Upper lobe of right lung (tissue), 1 donor: ENCODE results near the gene SCAPER. TPM values are rescaled to one million over a fixed set of nuclear protein-coding genes. Genes with fewer than 3 reads are reported as not detected.

Source experiments
- ATAC-seq: fragments of 200-7000 bp; cut with Tn5 transposase; one replicate; pipeline ENCODE4 v1.9.1; 2020; ENCODE audit warnings: mild to moderate bottlenecking, moderate library complexity
- DNase-seq: peaks from one replicate; pipeline ENCODE4 v3.0.0-alpha.2; 2020
- H3K27ac ChIP-seq: fragments of 200-600 bp; one replicate; pipeline ENCODE4 v1.8.0; 2022
- H3K27me3 ChIP-seq: fragments of 200-600 bp; one replicate; pipeline ENCODE4 v1.8.0; 2022; ENCODE audit warnings: mild to moderate bottlenecking
- H3K36me3 ChIP-seq: fragments of 200-600 bp; one replicate; pipeline ENCODE4 v1.8.0; 2022
- H3K4me1 ChIP-seq: fragments of 200-600 bp; one replicate; pipeline ENCODE4 v1.8.0; 2022
- H3K4me3 ChIP-seq: fragments of 200-600 bp; one replicate; pipeline ENCODE4 v1.8.0; 2022; ENCODE audit warnings: mild to moderate bottlenecking
- H3K9me3 ChIP-seq: fragments of 200-600 bp; one replicate; pipeline ENCODE4 v1.8.0; 2022
- intact Hi-C: fragments of 100-400 bp; cut with DNase I; formaldehyde crosslinking; loops from one replicate; pipeline ENCODE4 v1.11.0; 2022
- total RNA-seq: library from RNA; stranded (reverse); fragmentation: NEBNext Ultra II Directional; extraction: Animal tissue kit (Norgen Biotek cat#: 25700); gene quantifications from one replicate; pipeline ENCODE4 v1.2.1, GENCODE V29; 2021
- TF ChIP-seq, protein P1 (sequence below): fragments of 200-600 bp; IDR thresholded peaks from one replicate; pipeline ENCODE4 v1.8.0; 2022; ENCODE audit warnings: antibody characterized with exemption
- donor health status: DM: no; HTN: yes; CAD: no; lungs with severe emphysema.

SCAPER gene
- total RNA-seq, 1 donor from 2014 or later, result 44.3 TPM

DNA sequence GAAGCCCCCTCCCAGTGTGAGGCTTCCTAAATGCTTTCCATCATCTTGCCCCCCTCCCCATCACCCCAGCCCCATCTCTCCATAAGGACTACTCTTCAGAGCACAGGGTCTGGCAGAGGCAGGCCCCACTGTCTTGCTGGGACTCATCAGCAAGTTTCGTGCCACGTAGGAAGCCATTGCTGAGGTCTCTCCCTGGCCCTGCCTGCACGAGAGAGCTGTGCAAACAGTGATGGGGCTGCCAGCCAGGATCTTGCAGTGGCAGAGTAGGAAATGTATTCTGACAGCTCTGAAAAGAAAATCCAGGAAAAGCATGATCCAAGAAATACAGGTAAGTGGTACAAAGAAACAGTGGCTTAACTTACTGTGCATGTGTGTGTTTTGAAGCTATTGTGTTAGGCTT lies 546.0 kb downstream of the SCAPER start:
- Histone ChIP-seq H3K27me3 (no peaks in the 10 kb centered on the region), H3K36me3 (no peaks in the 10 kb centered on the region), H3K4me1 (no peaks in the 10 kb centered on the region), H3K27ac (no peak overlapping the region), H3K9me3 (no peaks in the 10 kb centered on the region), H3K4me3 (no peak overlapping the region)
- TF ChIP-seq, protein P1, sequence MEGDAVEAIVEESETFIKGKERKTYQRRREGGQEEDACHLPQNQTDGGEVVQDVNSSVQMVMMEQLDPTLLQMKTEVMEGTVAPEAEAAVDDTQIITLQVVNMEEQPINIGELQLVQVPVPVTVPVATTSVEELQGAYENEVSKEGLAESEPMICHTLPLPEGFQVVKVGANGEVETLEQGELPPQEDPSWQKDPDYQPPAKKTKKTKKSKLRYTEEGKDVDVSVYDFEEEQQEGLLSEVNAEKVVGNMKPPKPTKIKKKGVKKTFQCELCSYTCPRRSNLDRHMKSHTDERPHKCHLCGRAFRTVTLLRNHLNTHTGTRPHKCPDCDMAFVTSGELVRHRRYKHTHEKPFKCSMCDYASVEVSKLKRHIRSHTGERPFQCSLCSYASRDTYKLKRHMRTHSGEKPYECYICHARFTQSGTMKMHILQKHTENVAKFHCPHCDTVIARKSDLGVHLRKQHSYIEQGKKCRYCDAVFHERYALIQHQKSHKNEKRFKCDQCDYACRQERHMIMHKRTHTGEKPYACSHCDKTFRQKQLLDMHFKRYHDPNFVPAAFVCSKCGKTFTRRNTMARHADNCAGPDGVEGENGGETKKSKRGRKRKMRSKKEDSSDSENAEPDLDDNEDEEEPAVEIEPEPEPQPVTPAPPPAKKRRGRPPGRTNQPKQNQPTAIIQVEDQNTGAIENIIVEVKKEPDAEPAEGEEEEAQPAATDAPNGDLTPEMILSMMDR, result no peak
- no peak for DNase-seq
- peak; percentile 59 for ATAC-seq
- intact Hi-C loops, result no loop called here

DNA sequence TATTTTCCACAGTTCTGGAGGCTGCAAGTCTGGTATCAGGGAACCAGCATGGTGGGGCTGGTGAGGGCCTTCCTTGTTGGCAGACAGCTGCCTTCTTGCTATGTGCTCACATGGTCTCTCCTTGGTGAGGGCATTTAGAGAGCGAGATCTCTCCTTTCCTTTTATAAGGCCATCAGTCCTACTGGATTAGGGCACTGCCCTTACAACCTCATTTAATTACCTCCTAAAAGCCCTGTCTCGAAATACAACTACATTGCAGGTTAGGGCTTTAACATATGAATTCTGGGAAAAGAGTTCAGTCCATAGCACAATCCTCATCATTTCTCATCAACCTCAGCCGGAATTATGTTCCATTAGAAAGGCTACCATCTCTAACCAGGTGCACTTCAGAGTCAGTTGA lies 546.7 kb downstream of the SCAPER start:
- no peaks in the 10 kb centered on the region for H3K4me1 ChIP-seq
- ATAC-seq, result no peak

DNA sequence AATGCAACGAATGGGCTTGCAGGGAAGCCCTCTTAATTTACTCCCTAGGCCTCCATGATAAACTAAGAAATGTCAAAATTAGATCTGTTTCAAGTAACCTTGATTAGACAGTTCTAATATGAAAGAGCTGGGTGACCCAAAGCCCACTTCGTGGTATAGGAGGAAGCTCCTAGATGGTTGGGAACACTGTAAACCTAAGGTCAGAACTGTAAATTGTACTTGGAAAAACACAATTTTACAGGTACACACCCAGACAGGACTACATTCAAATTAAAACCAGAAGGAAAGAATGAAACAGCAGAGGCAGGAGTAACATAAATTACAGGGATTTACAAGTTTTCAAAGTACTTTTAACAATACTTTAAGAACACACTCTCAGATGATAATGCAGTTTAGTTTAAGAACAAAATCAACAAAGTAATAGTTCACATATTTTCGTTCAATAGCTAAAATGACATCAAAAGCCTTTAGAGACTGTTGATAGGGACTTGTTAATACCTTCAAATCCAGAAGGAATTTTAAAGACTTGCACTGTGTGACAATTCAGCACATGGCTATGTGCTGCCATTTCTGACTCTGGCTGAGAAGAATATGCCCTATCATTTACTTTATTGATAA lies 550.2 kb downstream of the SCAPER start:
- TF ChIP-seq, protein P1, result no peak
- ATAC-seq, result no peak

More for the DNA sequence above, 546.7 kb downstream of the SCAPER start:
- TF ChIP-seq, protein P1, result no peak
- Histone ChIP-seq H3K9me3 (no peaks in the 10 kb centered on the region), H3K27ac (no peak overlapping the region), H3K27me3 (no peaks in the 10 kb centered on the region), H3K36me3 (no peaks in the 10 kb centered on the region), H3K4me3 (no peak overlapping the region)
- DNase-seq, result no peak
- intact Hi-C loops, result no loop called here

GRCh38 chr15:76353903-76354302 lies 551.2 kb downstream of the SCAPER start:
- no peak for DNase-seq
- no peak overlapping the region for H3K4me3 ChIP-seq
- TF ChIP-seq, protein P1, result no peak

More for the DNA sequence above, 550.2 kb downstream of the SCAPER start:
- Histone ChIP-seq H3K4me3 (no peak overlapping the region), H3K27ac (no peak overlapping the region), H3K36me3 (no peaks in the 10 kb centered on the region), H3K27me3 (no peaks in the 10 kb centered on the region), H3K4me1 (no peaks in the 10 kb centered on the region), H3K9me3 (no peaks in the 10 kb centered on the region)
- intact Hi-C loops, result no loop called here
- DNase-seq, result no peak

DNA sequence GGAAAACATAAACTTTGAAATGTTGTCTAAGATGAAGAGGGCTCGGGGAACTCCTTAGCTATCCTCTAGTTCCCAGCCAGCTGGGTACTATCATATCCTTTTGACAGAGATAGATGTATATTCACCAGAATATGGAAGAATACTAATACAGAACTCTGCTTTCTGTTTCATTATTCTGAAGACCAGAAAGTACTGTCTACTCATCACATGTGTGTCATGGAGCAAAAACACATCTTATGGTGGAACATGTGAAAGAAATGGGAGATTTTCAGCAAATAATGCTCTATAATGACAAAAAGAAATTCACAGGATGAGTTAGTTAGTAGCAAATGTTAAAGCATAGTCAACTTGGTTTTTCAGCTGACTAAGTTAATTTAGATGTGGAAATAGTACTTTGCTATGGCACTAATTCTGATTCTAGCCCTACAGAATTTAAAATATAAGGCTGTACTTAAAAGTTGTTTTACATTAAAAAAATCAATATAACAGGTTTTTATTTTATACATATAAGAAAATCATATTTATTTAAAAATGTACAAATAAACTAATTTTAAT lies 552.0 kb downstream of the SCAPER start:
- no peak for ATAC-seq
- intact Hi-C loops, result no loop called here
- TF ChIP-seq, protein P1, result no peak
- H3K27me3 ChIP-seq, result peaks cover 5% of the 10 kb centered on the region
- DNase-seq, result no peak
- no peak overlapping the region for H3K27ac ChIP-seq
- H3K4me1 ChIP-seq, result no peaks in the 10 kb centered on the region
- H3K36me3 ChIP-seq, result no peaks in the 10 kb centered on the region
- H3K9me3 ChIP-seq, result no peaks in the 10 kb centered on the region
- no peak overlapping the region for H3K4me3 ChIP-seq

More at GRCh38 chr15:76353903-76354302, 551.2 kb downstream of the SCAPER start:
- no peaks in the 10 kb centered on the region for H3K9me3 ChIP-seq
- H3K4me1 ChIP-seq, result no peaks in the 10 kb centered on the region
- ATAC-seq, result no peak
- H3K27me3 ChIP-seq, result peaks cover 2% of the 10 kb centered on the region
- H3K36me3 ChIP-seq, result no peaks in the 10 kb centered on the region
- intact Hi-C loops, result no loop called here
- H3K27ac ChIP-seq, result no peak overlapping the region
